CD4-positive, alpha-beta T cell (primary cell): ENCODE data around the gene TMBIM1. TPM values are rescaled to one million over a fixed set of nuclear protein-coding genes. Genes with fewer than 3 reads are reported as not detected.

Experiments used
- ATAC-seq: fragments of 200-7000 bp; cut with Tn5 transposase; one replicate; pipeline ENCODE4 v1.10.0; 2022; ENCODE audit warnings: mild to moderate bottlenecking; ENCODE audit not compliant: poor library complexity
- CTCF ChIA-PET: fragments of 350-600 bp; sonication (Branson Sonifier 250); formaldehyde crosslinking; loops from one replicate; lab custom pipeline; 2021; ENCODE audit warnings: antibody characterized with exemption, inconsistent platforms; lab: Charles Lee
- POLR2A ChIA-PET: fragments of 350-600 bp; sonication (Branson Sonifier 250); formaldehyde crosslinking; loops from one replicate; lab custom pipeline; 2021; ENCODE audit warnings: antibody characterized with exemption, inconsistent platforms; lab: Charles Lee
- DNase-seq, 14 experiments: peaks; one replicate each; pipeline ENCODE4 v3.0.0-alpha.2; 2013 to 2020; ENCODE audit warnings: mixed read lengths in 2 of 14
- H3K27ac ChIP-seq, 2 donors: one replicate each; pipeline versions ENCODE4 v1.5.1 to v1.7.0; 2013; ENCODE audit warnings: low read length in 2 of 2, low read depth in 1 of 2, mild to moderate bottlenecking in 1 of 2
- H3K27me3 ChIP-seq, 2 experiments: 1 replicate in 1 of 2; 2 replicates in 1 of 2; pipeline versions ENCODE4 v1.6.1 to v1.7.0; 2013; ENCODE audit warnings: low read length in 2 of 2, control low read depth in 1 of 2, mild to moderate bottlenecking in 1 of 2, moderate library complexity in 1 of 2; ENCODE audit not compliant: insufficient read depth in 2 of 2, control insufficient read depth in 1 of 2
- H3K36me3 ChIP-seq: one replicate; pipeline ENCODE4 v1.6.1; 2013; ENCODE audit warnings: low read length, control low read depth; ENCODE audit not compliant: insufficient read depth
- H3K4me1 ChIP-seq: one replicate; pipeline ENCODE4 v1.6.1; 2013; ENCODE audit warnings: low read length, control low read depth; ENCODE audit not compliant: insufficient read depth
- H3K4me3 ChIP-seq: one replicate; pipeline ENCODE4 v1.5.1; 2013; ENCODE audit warnings: mild to moderate bottlenecking, low read length, moderate library complexity
- H3K9me3 ChIP-seq, 2 experiments: 1 replicate in 1 of 2; 2 replicates in 1 of 2; pipeline versions ENCODE4 v1.6.1 to v1.7.0; 2013; ENCODE audit warnings: low read length in 2 of 2, mild to moderate bottlenecking in 2 of 2, control low read depth in 1 of 2, moderate library complexity in 1 of 2; ENCODE audit not compliant: control insufficient read depth in 1 of 2, insufficient read depth in 1 of 2
- H3K27ac Mint-ChIP-seq: one replicate; pipeline ENCODE4 v1.8.0; 2020; ENCODE audit warnings: mixed read lengths
- H3K27me3 Mint-ChIP-seq: one replicate; pipeline ENCODE4 v1.8.0; 2021; ENCODE audit warnings: mixed read lengths
- H3K36me3 Mint-ChIP-seq: one replicate; pipeline ENCODE4 v1.8.0; 2021; ENCODE audit warnings: low read depth, mixed read lengths
- H3K4me1 Mint-ChIP-seq: one replicate; pipeline ENCODE4 v1.8.0; 2021; ENCODE audit warnings: low read depth, mixed read lengths
- H3K4me3 Mint-ChIP-seq: one replicate; pipeline ENCODE4 v1.8.0; 2020; ENCODE audit warnings: mild to moderate bottlenecking, mixed read lengths
- H3K9me3 Mint-ChIP-seq: one replicate; pipeline ENCODE4 v1.8.0; 2020; ENCODE audit warnings: mixed read lengths
- intact Hi-C, 2 experiments: fragments of 100-400 bp; cut with DNase I in 1 of 2; cut with micrococcal nuclease in 1 of 2; formaldehyde crosslinking; loops; one replicate each; pipeline versions ENCODE4 v1.15.1 to v1.9.0; 2023 to 2025; cut with DNase I, micrococcal nuclease
- total RNA-seq, 174 experiments: library from RNA in 2 of 174; stranded (reverse) in 2 of 174; gene quantifications; one replicate each; pipeline ENCODE4 v1.2.3 and lab custom pipeline; 2021 to 2026
- TF ChIP-seq, protein P1 (sequence below): fragments of 200-600 bp; IDR thresholded peaks from one replicate; pipeline ENCODE4 v1.8.0; 2022; ENCODE audit warnings: antibody characterized with exemption, mild to moderate bottlenecking

The TMBIM1 gene
- total RNA-seq, 2 experiments from 2014 or later: 99.2 to 102 TPM

DNA sequence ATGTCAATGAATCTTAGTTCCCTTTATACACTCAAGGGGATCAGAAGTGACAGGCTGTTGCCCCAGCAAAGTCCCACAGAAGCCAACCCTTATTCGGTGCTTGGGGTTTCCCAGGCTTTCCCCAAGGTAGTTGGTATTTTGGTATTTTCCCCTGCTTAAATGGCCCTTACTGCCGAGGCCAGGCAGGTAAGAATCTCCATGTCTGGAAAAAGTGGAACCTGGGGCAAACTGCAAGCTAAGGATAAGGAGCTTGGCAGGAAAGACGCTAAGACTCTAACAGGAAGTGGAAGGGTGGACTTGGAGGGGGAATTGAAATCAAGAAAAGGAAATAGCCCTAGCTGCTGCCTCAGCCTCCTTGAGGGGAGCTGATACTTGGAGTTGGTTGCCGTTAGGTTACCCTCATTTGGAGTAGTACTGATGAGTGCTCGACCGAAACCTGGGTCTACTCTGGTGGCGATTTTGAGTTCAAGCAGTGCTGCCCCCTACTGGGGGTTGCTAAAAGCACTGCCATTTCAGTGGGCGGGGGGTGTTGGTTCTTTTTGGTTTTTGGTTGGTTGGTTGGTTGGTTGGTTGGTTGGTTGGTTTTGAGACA lies 34.8 kb downstream of the TMBIM1 start:
- CTCF ChIA-PET: interaction anchor here (0.6 to 1.4 kb wide), 13 partner anchors 9 to 72 kb away, joined by 3 to 8 read pairs (median 4); partner anchors contain the start of genes AAMP and PNKD
- Mint-ChIP-seq H3K36me3 (peaks cover 50% of the 10 kb centered on the region), H3K4me1 (peaks cover 22% of the 10 kb centered on the region)

DNA sequence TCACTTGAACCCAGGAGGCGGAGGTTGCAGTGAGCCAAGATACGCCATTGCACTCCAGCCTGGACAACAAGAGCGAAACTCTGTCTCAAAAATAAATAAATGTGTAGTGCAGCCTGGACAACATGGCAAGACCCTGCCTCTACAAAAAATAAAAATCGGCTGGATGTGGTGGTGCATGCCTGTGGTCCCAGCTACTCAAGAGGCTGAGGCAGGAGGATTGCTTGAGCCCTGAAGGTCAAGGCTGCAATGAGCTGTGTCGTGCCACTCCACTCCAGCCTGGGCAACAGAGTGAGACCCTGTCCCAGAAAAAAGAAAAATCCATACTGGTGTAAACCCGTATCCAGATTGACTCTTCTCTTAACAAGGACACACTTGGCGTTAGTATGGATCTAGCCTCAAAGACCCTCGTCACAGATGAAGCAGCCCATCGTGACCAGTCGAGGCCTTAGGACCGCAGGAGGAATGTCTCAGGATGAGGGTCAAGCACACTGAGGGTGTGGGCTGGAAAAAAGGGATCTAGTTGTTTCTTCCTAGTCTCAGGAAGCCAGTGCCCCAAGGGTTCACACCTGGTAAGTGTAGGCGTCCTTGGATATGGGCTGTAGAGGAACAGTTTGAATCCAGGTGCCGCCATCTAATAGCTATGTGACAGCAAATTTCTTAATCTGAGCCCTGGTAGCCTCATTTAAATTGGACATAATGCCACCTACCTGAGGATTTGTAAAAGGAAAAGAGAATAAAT lies 35.5 kb downstream of the TMBIM1 start:
- Histone ChIP-seq H3K4me3 (no peak overlapping the region), H3K4me1 (peaks cover 22% of the 10 kb centered on the region), H3K27ac (peak overlapping the region; percentile 56 to 67), H3K9me3 (no peaks in the 10 kb centered on the region), H3K36me3 (peaks cover 43% of the 10 kb centered on the region), H3K27me3 (no peaks in the 10 kb centered on the region)
- DNase-seq (peak in 2 of 14 experiments; percentile 17 to 23), ATAC-seq (no peak)
- ChIA-PET CTCF (interaction anchor here (0.6 to 1.4 kb wide), 13 partner anchors 9 to 71 kb away, joined by 3 to 8 read pairs (median 4); partner anchors contain the start of genes AAMP and PNKD), POLR2A (interaction anchor here (0.7 to 1.5 kb wide), 4 partner anchors 13 to 47 kb away, joined by 3 to 11 read pairs (median 4); partner anchors contain the start of genes AAMP and PNKD)
- H3K27ac Mint-ChIP-seq: peak overlapping the region; percentile 91
- TF ChIP-seq, protein P1, sequence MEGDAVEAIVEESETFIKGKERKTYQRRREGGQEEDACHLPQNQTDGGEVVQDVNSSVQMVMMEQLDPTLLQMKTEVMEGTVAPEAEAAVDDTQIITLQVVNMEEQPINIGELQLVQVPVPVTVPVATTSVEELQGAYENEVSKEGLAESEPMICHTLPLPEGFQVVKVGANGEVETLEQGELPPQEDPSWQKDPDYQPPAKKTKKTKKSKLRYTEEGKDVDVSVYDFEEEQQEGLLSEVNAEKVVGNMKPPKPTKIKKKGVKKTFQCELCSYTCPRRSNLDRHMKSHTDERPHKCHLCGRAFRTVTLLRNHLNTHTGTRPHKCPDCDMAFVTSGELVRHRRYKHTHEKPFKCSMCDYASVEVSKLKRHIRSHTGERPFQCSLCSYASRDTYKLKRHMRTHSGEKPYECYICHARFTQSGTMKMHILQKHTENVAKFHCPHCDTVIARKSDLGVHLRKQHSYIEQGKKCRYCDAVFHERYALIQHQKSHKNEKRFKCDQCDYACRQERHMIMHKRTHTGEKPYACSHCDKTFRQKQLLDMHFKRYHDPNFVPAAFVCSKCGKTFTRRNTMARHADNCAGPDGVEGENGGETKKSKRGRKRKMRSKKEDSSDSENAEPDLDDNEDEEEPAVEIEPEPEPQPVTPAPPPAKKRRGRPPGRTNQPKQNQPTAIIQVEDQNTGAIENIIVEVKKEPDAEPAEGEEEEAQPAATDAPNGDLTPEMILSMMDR: no peak
- intact Hi-C loops: loop anchor here (1.0 to 5.0 kb wide), 4 partner anchors 39 to 89 kb away; partner anchors contain the start of genes ARPC2 (in 1 of the 2) and CXCR1 (in 1 of the 2)
- no peaks in the 10 kb centered on the region for H3K9me3 Mint-ChIP-seq
- H3K4me3 Mint-ChIP-seq: no peak overlapping the region
- no peaks in the 10 kb centered on the region for H3K27me3 Mint-ChIP-seq
- H3K36me3 Mint-ChIP-seq: peaks cover 57% of the 10 kb centered on the region
- peaks cover 22% of the 10 kb centered on the region for H3K4me1 Mint-ChIP-seq

More for the DNA sequence above, 34.8 kb downstream of the TMBIM1 start:
- POLR2A ChIA-PET: interaction anchor here (0.7 to 1.5 kb wide), 4 partner anchors 13 to 47 kb away, joined by 3 to 11 read pairs (median 4); partner anchors contain the start of genes AAMP and PNKD
- Histone ChIP-seq H3K9me3 (no peaks in the 10 kb centered on the region), H3K27me3 (no peaks in the 10 kb centered on the region), H3K4me1 (peaks cover 22% of the 10 kb centered on the region), H3K4me3 (no peak overlapping the region), H3K36me3 (peaks cover 37% of the 10 kb centered on the region), H3K27ac (peak overlapping the region; percentile 56 to 67)
- TF ChIP-seq, protein P1: peak; percentile 64
- H3K27ac Mint-ChIP-seq: peak overlapping the region; percentile 91
- H3K9me3 Mint-ChIP-seq: no peaks in the 10 kb centered on the region
- peak; percentile 43 to 84 (median 58) for DNase-seq
- H3K4me3 Mint-ChIP-seq: peak overlapping the region; percentile 51
- peak; percentile 80 for ATAC-seq
- intact Hi-C loops: loop anchor here (1.0 to 5.0 kb wide), 4 partner anchors 40 to 90 kb away; partner anchors contain the start of genes ARPC2 (in 1 of the 2) and CXCR1 (in 1 of the 2)
- no peaks in the 10 kb centered on the region for H3K27me3 Mint-ChIP-seq

DNA sequence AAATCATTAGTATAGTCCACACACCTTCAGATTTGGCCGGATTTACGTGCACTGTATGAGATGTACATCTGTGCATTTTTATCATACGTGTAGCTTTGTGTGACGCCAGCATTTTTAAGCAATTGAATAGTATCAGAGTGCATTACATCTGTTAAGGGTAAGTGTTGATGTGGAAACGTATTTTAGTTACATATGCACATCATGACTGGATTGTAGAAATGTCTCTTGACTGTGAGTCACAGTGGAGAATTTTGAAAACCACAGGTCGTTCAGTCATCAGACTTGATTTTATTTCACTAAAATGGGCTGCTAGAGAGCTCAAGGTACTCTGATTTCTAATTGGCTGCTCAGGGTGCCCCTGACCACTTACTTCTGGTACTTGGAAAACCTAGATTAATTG lies 36.9 kb downstream of the TMBIM1 start:
- no peaks in the 10 kb centered on the region for H3K27me3 Mint-ChIP-seq
- H3K4me3 Mint-ChIP-seq: no peak overlapping the region
- no peak overlapping the region for H3K27ac ChIP-seq
- peak overlapping the region; percentile 3 for H3K27ac Mint-ChIP-seq
- no peaks in the 10 kb centered on the region for H3K9me3 ChIP-seq
- H3K36me3 Mint-ChIP-seq: peaks cover 70% of the 10 kb centered on the region
- peaks cover 22% of the 10 kb centered on the region for H3K4me1 Mint-ChIP-seq
- no peak for DNase-seq
- CTCF ChIA-PET: no interaction called here
- intact Hi-C loops: loop anchor here in 1 of 2 experiments (5.0 kb wide), 2 partner anchors 38 to 88 kb away; partner anchors contain the start of genes ARPC2 and CXCR1
- ATAC-seq: no peak
- H3K27me3 ChIP-seq: no peaks in the 10 kb centered on the region
- no peak overlapping the region for H3K4me3 ChIP-seq
- peaks cover 22% of the 10 kb centered on the region for H3K4me1 ChIP-seq
- TF ChIP-seq, protein P1: no peak
- POLR2A ChIA-PET: interaction anchor here (1.1 to 2.0 kb wide), 2 partner anchors 15 to 30 kb away, joined by 3 to 6 read pairs; partner anchors contain the start of genes AAMP and PNKD
- peaks cover 56% of the 10 kb centered on the region for H3K36me3 ChIP-seq
- H3K9me3 Mint-ChIP-seq: no peaks in the 10 kb centered on the region
